Activated naive CD4-positive, alpha-beta T cell treated with Interleukin-2 at 50 U/mL for 16 hours (primary cell): ENCODE data around the gene GADD45A.
A peak's percentile ranks its signal among the peaks of the same experiment; 100 is the strongest.
"Not testable (repeated sequence)": the region's sequence is repeated elsewhere in the genome, so short reads cannot be mapped to it uniquely, and the experiment has no call there.

Experiments used
- DNase-seq: peaks from one replicate; pipeline ENCODE4 v3.0.0-alpha.2; 2020

GADD45A gene

GRCh38 chr1:67722292-67722944 lies 37.4 kb downstream of the GADD45A start:
- no peak for DNase-seq

- DNase-seq: no peak
Measured at GRCh38 chr1:67723126-67723525, 38.1 kb downstream of the GADD45A start.

GRCh38 chr1:67723620-67724019 lies 38.6 kb downstream of the GADD45A start:
- peak; percentile 8 for DNase-seq

- DNase-seq: no peak
Measured at GRCh38 chr1:67724928-67725560, 40.0 kb downstream of the GADD45A start.

GRCh38 chr1:67726224-67726623 lies 41.2 kb downstream of the GADD45A start:
- no peak for DNase-seq

- no peak for DNase-seq
Measured at GRCh38 chr1:67729872-67730271, 44.9 kb downstream of the GADD45A start.

- not testable (repeated sequence) for DNase-seq
Measured at GRCh38 chr1:67730312-67730711, 45.3 kb downstream of the GADD45A start.

GRCh38 chr1:67731322-67731721 lies 46.3 kb downstream of the GADD45A start:
- DNase-seq: no peak

- DNase-seq: no peak
Measured at GRCh38 chr1:67732750-67733151, 47.8 kb downstream of the GADD45A start.

GRCh38 chr1:67733681-67734322 lies 48.8 kb downstream of the GADD45A start:
- no peak for DNase-seq

GRCh38 chr1:67734323-67734690 lies 49.3 kb downstream of the GADD45A start:
- no peak for DNase-seq

- no peak for DNase-seq
Measured at GRCh38 chr1:67735206-67735605, 50.2 kb downstream of the GADD45A start.

GRCh38 chr1:67735806-67736627 lies 51.0 kb downstream of the GADD45A start:
- peak; percentile 30 for DNase-seq

GRCh38 chr1:67736750-67737149 lies 51.7 kb downstream of the GADD45A start:
- DNase-seq: no peak

GRCh38 chr1:67737875-67738274 lies 52.9 kb downstream of the GADD45A start:
- no peak for DNase-seq
